WTC11 (cell line): ENCODE data around the gene GARRE1. TPM values are rescaled to one million over a fixed set of nuclear protein-coding genes. Genes with fewer than 3 reads are reported as not detected.

Source experiments
- ATAC-seq: fragments of 200-7000 bp; cut with Tn5 transposase; 2 replicates; pipeline ENCODE4 v1.10.0; 2021; ENCODE audit warnings: mild to moderate bottlenecking, moderate library complexity
- CTCF ChIA-PET: fragments of 300-600 bp; sonication (Branson Sonifier 250); formaldehyde crosslinking; loops from one replicate; lab custom pipeline; 2021; ENCODE audit warnings: antibody characterized with exemption; lab: Charles Lee
- POLR2A ChIA-PET: fragments of 350-600 bp; sonication (Branson Sonifier 250); formaldehyde crosslinking; loops from one replicate; lab custom pipeline; 2021; ENCODE audit warnings: antibody characterized with exemption; lab: Charles Lee
- DNase-seq: peaks from one replicate; pipeline ENCODE4 v3.0.0; 2021; ENCODE audit warnings: low spot score
- H3K27ac Mint-ChIP-seq: 2 replicates; pipeline ENCODE4 v1.8.0; 2021; ENCODE audit warnings: mixed read lengths
- H3K27me3 Mint-ChIP-seq: 2 replicates; pipeline ENCODE4 v1.8.0; 2021; ENCODE audit warnings: low read depth, mild to moderate bottlenecking, moderate library complexity, mixed read lengths
- H3K36me3 Mint-ChIP-seq: 2 replicates; pipeline ENCODE4 v1.8.0; 2021; ENCODE audit warnings: mixed read lengths
- H3K4me1 Mint-ChIP-seq: 2 replicates; pipeline ENCODE4 v1.8.0; 2022; ENCODE audit warnings: mixed read lengths
- H3K4me3 Mint-ChIP-seq: 2 replicates; pipeline ENCODE4 v1.8.0; 2021; ENCODE audit warnings: mild to moderate bottlenecking, moderate library complexity, mixed read lengths
- H3K9me3 Mint-ChIP-seq: 2 replicates; pipeline ENCODE4 v1.8.0; 2021; ENCODE audit warnings: mixed read lengths
- CBFB ChIP-seq: sonication (generic); formaldehyde crosslinking; IDR thresholded peaks from 2 replicates; pipeline ENCODE4 v1.8.1; 2022; ENCODE audit warnings: mild to moderate bottlenecking, low read depth, missing genetic modification reagents
- CREM ChIP-seq: sonication (generic); formaldehyde crosslinking; IDR thresholded peaks from 2 replicates; pipeline ENCODE4 v1.8.1; 2022; ENCODE audit warnings: mild to moderate bottlenecking, missing genetic modification reagents, moderate library complexity
- FOXJ3 ChIP-seq: sonication (generic); formaldehyde crosslinking; IDR thresholded peaks from 2 replicates; pipeline ENCODE4 v1.9.0; 2021; ENCODE audit warnings: missing genetic modification reagents, mild to moderate bottlenecking, borderline replicate concordance
- FOXK1 ChIP-seq: sonication (generic); formaldehyde crosslinking; IDR thresholded peaks from 2 replicates; pipeline ENCODE4 v1.8.0; 2022; ENCODE audit warnings: mild to moderate bottlenecking, moderate library complexity, missing genetic modification reagents
- SMAD3 ChIP-seq: sonication (generic); formaldehyde crosslinking; IDR thresholded peaks from 2 replicates; pipeline ENCODE4 v1.8.0; 2022; ENCODE audit warnings: missing genetic modification reagents, mild to moderate bottlenecking, borderline replicate concordance
- TCF7 ChIP-seq: sonication (generic); formaldehyde crosslinking; IDR thresholded peaks from 2 replicates; pipeline ENCODE4 v1.8.0; 2022; ENCODE audit warnings: mild to moderate bottlenecking, low read depth, missing genetic modification reagents, moderate library complexity
- ZNF219 ChIP-seq: sonication (generic); formaldehyde crosslinking; IDR thresholded peaks from 2 replicates; pipeline ENCODE4 v1.8.0; 2023; ENCODE audit warnings: missing genetic modification reagents, mild to moderate bottlenecking, borderline replicate concordance
- ZNF232 ChIP-seq: sonication (generic); formaldehyde crosslinking; IDR thresholded peaks from 2 replicates; pipeline ENCODE4 v1.8.0; 2022; ENCODE audit warnings: mild to moderate bottlenecking, missing genetic modification reagents
- ZNF396 ChIP-seq: fragments of 250-450 bp; sonication (Bioruptor Pico); IDR thresholded peaks from 2 replicates; pipeline ENCODE4 v1.8.0; 2021; ENCODE audit warnings: mild to moderate bottlenecking, moderate library complexity, borderline replicate concordance
- ZNF416 ChIP-seq: fragments of 250-450 bp; sonication (Bioruptor Pico); IDR thresholded peaks from 2 replicates; pipeline ENCODE4 v1.9.0; 2021; ENCODE audit warnings: mild to moderate bottlenecking, inconsistent platforms
- ZNF423 ChIP-seq: fragments of 250-450 bp; sonication (Bioruptor Pico); IDR thresholded peaks from 2 replicates; pipeline ENCODE4 v2.1.2; 2022; ENCODE audit warnings: mild to moderate bottlenecking, moderate library complexity
- ZNF532 ChIP-seq: fragments of 250-450 bp; sonication (Bioruptor Pico); IDR thresholded peaks from 2 replicates; pipeline ENCODE4 v1.9.0; 2021; ENCODE audit warnings: mild to moderate bottlenecking, borderline replicate concordance
- total RNA-seq: library from RNA; stranded (reverse); gene quantifications from 3 replicates; pipeline ENCODE4 v1.2.3, GENCODE V29; 2021
- TF ChIP-seq, protein P1 (sequence below): fragments of 250-450 bp; sonication (Bioruptor Pico); IDR thresholded peaks from 2 replicates; pipeline ENCODE4 v1.9.0; 2021; ENCODE audit warnings: mild to moderate bottlenecking
- TF ChIP-seq, protein P2 (sequence below): sonication (generic); formaldehyde crosslinking; IDR thresholded peaks from 2 replicates; pipeline ENCODE4 v1.8.1; 2023; ENCODE audit warnings: mild to moderate bottlenecking, missing genetic modification reagents
- TF ChIP-seq, protein P3 (sequence below): sonication (generic); formaldehyde crosslinking; IDR thresholded peaks from 2 replicates; pipeline ENCODE4 v1.8.0; 2023; ENCODE audit warnings: missing genetic modification reagents
- TF ChIP-seq, protein P4 (sequence below): sonication (generic); formaldehyde crosslinking; IDR thresholded peaks from 2 replicates; pipeline ENCODE4 v1.8.1; 2022; ENCODE audit warnings: missing genetic modification reagents, borderline replicate concordance
- TF ChIP-seq, protein P5 (sequence below): fragments of 250-450 bp; sonication (Bioruptor Pico); IDR thresholded peaks from 2 replicates; pipeline ENCODE4 v2.1.2; 2022; ENCODE audit warnings: mild to moderate bottlenecking, moderate library complexity

GARRE1 gene
- total RNA-seq, 1 experiment from 2014 or later = 16.7 TPM

- H3K4me3 Mint-ChIP-seq = no peak overlapping the region
- ChIA-PET POLR2A (no interaction called here), CTCF (no interaction called here)
- H3K27me3 Mint-ChIP-seq = no peaks in the 10 kb centered on the region
- no peaks in the 10 kb centered on the region for H3K9me3 Mint-ChIP-seq
- no peak for ATAC-seq
- H3K36me3 Mint-ChIP-seq = peaks cover 33% of the 10 kb centered on the region
- H3K4me1 Mint-ChIP-seq = no peaks in the 10 kb centered on the region
- H3K27ac Mint-ChIP-seq = peak overlapping the region; percentile 60; the same call in 1 of the 2 replicates
- no peak for TF ChIP-seq ZNF232 (CRISPR knock-in tag)
- no peak for TF ChIP-seq ZNF416 (CRISPR knock-in tag)
- TF ChIP-seq, protein P1, sequence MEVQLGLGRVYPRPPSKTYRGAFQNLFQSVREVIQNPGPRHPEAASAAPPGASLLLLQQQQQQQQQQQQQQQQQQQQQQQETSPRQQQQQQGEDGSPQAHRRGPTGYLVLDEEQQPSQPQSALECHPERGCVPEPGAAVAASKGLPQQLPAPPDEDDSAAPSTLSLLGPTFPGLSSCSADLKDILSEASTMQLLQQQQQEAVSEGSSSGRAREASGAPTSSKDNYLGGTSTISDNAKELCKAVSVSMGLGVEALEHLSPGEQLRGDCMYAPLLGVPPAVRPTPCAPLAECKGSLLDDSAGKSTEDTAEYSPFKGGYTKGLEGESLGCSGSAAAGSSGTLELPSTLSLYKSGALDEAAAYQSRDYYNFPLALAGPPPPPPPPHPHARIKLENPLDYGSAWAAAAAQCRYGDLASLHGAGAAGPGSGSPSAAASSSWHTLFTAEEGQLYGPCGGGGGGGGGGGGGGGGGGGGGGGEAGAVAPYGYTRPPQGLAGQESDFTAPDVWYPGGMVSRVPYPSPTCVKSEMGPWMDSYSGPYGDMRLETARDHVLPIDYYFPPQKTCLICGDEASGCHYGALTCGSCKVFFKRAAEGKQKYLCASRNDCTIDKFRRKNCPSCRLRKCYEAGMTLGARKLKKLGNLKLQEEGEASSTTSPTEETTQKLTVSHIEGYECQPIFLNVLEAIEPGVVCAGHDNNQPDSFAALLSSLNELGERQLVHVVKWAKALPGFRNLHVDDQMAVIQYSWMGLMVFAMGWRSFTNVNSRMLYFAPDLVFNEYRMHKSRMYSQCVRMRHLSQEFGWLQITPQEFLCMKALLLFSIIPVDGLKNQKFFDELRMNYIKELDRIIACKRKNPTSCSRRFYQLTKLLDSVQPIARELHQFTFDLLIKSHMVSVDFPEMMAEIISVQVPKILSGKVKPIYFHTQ (CRISPR knock-in tag) = no peak
- no peak for TF ChIP-seq ZNF396 (CRISPR knock-in tag)
- TF ChIP-seq, protein P2, sequence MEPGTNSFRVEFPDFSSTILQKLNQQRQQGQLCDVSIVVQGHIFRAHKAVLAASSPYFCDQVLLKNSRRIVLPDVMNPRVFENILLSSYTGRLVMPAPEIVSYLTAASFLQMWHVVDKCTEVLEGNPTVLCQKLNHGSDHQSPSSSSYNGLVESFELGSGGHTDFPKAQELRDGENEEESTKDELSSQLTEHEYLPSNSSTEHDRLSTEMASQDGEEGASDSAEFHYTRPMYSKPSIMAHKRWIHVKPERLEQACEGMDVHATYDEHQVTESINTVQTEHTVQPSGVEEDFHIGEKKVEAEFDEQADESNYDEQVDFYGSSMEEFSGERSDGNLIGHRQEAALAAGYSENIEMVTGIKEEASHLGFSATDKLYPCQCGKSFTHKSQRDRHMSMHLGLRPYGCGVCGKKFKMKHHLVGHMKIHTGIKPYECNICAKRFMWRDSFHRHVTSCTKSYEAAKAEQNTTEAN = no peak
- no peak for TF ChIP-seq CBFB (CRISPR knock-in tag)
- TF ChIP-seq SMAD3 (CRISPR knock-in tag) = no peak
- TF ChIP-seq ZNF219 (CRISPR knock-in tag) = no peak
- no peak for TF ChIP-seq FOXK1 (CRISPR knock-in tag)
- no peak for TF ChIP-seq FOXJ3 (CRISPR knock-in tag)
- no peak for TF ChIP-seq TCF7 (CRISPR knock-in tag)
- TF ChIP-seq, all 79 proteins: peak for 0
- DNase-seq = no peak
These were observed 46.0 kb upstream of the GARRE1 start for GRCh38 chr19:34208291-34208884.

GRCh38 chr19:34209726-34210125, 44.6 kb upstream of the GARRE1 start:
- no peak overlapping the region for H3K27ac Mint-ChIP-seq
- no peak for TF ChIP-seq ZNF232 (CRISPR knock-in tag)
- TF ChIP-seq, protein P3, sequence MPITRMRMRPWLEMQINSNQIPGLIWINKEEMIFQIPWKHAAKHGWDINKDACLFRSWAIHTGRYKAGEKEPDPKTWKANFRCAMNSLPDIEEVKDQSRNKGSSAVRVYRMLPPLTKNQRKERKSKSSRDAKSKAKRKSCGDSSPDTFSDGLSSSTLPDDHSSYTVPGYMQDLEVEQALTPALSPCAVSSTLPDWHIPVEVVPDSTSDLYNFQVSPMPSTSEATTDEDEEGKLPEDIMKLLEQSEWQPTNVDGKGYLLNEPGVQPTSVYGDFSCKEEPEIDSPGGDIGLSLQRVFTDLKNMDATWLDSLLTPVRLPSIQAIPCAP (CRISPR knock-in tag) = no peak
- TF ChIP-seq, all 79 proteins: peak for 0
- no peak overlapping the region for H3K4me3 Mint-ChIP-seq
- ChIA-PET POLR2A (no interaction called here), CTCF (interaction anchor here (0.9 kb wide), 1 partner anchor 32 kb away, joined by 7 read pairs; no protein-coding TSS in a partner anchor)
- DNase-seq (no peak), ATAC-seq (no peak)
- H3K36me3 Mint-ChIP-seq = peaks cover 33% of the 10 kb centered on the region
- no peaks in the 10 kb centered on the region for H3K4me1 Mint-ChIP-seq
- no peaks in the 10 kb centered on the region for H3K27me3 Mint-ChIP-seq
- no peaks in the 10 kb centered on the region for H3K9me3 Mint-ChIP-seq

GRCh38 chr19:34213283-34213682, 41.1 kb upstream of the GARRE1 start:
- Mint-ChIP-seq H3K9me3 (no peaks in the 10 kb centered on the region), H3K36me3 (peaks cover 35% of the 10 kb centered on the region), H3K4me1 (no peaks in the 10 kb centered on the region), H3K4me3 (no peak overlapping the region), H3K27ac (no peak overlapping the region), H3K27me3 (no peaks in the 10 kb centered on the region)
- ATAC-seq = no peak
- ChIA-PET POLR2A (no interaction called here), CTCF (no interaction called here)
- no peak for DNase-seq
- no peak for TF ChIP-seq SMAD3 (CRISPR knock-in tag)
- no peak for TF ChIP-seq ZNF532
- TF ChIP-seq, protein P4, sequence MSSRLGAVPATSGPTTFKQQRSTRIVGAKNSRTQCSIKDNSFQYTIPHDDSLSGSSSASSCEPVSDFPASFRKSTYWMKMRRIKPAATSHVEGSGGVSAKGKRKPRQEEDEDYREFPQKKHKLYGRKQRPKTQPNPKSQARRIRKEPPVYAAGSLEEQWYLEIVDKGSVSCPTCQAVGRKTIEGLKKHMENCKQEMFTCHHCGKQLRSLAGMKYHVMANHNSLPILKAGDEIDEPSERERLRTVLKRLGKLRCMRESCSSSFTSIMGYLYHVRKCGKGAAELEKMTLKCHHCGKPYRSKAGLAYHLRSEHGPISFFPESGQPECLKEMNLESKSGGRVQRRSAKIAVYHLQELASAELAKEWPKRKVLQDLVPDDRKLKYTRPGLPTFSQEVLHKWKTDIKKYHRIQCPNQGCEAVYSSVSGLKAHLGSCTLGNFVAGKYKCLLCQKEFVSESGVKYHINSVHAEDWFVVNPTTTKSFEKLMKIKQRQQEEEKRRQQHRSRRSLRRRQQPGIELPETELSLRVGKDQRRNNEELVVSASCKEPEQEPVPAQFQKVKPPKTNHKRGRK (CRISPR knock-in tag) = no peak
- no peak for TF ChIP-seq ZNF423 (CRISPR knock-in tag)
- TF ChIP-seq CREM (CRISPR knock-in tag) = no peak
- TF ChIP-seq, protein P2 = no peak
- TF ChIP-seq, protein P5, sequence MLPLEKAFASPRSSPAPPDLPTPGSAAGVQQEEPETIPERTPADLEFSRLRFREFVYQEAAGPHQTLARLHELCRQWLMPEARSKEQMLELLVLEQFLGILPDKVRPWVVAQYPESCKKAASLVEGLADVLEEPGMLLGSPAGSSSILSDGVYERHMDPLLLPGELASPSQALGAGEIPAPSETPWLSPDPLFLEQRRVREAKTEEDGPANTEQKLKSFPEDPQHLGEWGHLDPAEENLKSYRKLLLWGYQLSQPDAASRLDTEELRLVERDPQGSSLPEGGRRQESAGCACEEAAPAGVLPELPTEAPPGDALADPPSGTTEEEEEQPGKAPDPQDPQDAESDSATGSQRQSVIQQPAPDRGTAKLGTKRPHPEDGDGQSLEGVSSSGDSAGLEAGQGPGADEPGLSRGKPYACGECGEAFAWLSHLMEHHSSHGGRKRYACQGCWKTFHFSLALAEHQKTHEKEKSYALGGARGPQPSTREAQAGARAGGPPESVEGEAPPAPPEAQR = no peak
